Choroid plexus epithelial cell (primary cell): Measurements from ENCODE around the gene SETBP1.

Source experiments
- DNase-seq: peaks from one replicate; pipeline ENCODE4 v3.0.0-alpha.2; 2010; ENCODE audit warnings: low read depth
- H3K4me3 ChIP-seq: 2 replicates; pipeline ENCODE4 v1.5.1; 2011; ENCODE audit warnings: low read depth, mild to moderate bottlenecking, control low read depth, low read length, moderate library complexity
- CTCF ChIP-seq: conservative IDR thresholded peaks from 2 replicates; pipeline ENCODE4 v1.5.1; 2011; ENCODE audit warnings: low read depth, mild to moderate bottlenecking, control low read depth, inconsistent platforms, low read length, moderate library complexity

Gene SETBP1

GRCh38 chr18:45012286-45012685, 331.6 kb downstream of the SETBP1 start:
- H3K4me3 ChIP-seq, result no peak overlapping the region
- no peak for TF ChIP-seq CTCF
- no peak for DNase-seq

- TF ChIP-seq CTCF, result peak; percentile 51
- H3K4me3 ChIP-seq, result no peak overlapping the region
- DNase-seq, result peak; percentile 85
Measured at GRCh38 chr18:45014047-45014501, 333.4 kb downstream of the SETBP1 start.

GRCh38 chr18:45015788-45016128, 335.1 kb downstream of the SETBP1 start:
- no peak for DNase-seq
- no peak for TF ChIP-seq CTCF
- H3K4me3 ChIP-seq, result no peak overlapping the region

GRCh38 chr18:45019469-45019868, 338.8 kb downstream of the SETBP1 start:
- TF ChIP-seq CTCF, result no peak
- no peak for DNase-seq
- H3K4me3 ChIP-seq, result no peak overlapping the region

GRCh38 chr18:45023519-45023918, 342.8 kb downstream of the SETBP1 start:
- TF ChIP-seq CTCF, result no peak
- no peak overlapping the region for H3K4me3 ChIP-seq
- DNase-seq, result no peak

GRCh38 chr18:45024357-45025088, 343.8 kb downstream of the SETBP1 start:
- DNase-seq, result no peak
- no peak for TF ChIP-seq CTCF
- H3K4me3 ChIP-seq, result no peak overlapping the region

- no peak for TF ChIP-seq CTCF
Measured at GRCh38 chr18:45025089-45025450, 344.4 kb downstream of the SETBP1 start.

More at GRCh38 chr18:45025089-45025450, 344.4 kb downstream of the SETBP1 start:
- H3K4me3 ChIP-seq, result no peak overlapping the region
- no peak for DNase-seq
